Measurements from ENCODE around the gene FLT3LG.
"Not testable (repeated sequence)": the region's sequence is repeated elsewhere in the genome, so short reads cannot be mapped to it uniquely, and the experiment has no call there.

DNA sequence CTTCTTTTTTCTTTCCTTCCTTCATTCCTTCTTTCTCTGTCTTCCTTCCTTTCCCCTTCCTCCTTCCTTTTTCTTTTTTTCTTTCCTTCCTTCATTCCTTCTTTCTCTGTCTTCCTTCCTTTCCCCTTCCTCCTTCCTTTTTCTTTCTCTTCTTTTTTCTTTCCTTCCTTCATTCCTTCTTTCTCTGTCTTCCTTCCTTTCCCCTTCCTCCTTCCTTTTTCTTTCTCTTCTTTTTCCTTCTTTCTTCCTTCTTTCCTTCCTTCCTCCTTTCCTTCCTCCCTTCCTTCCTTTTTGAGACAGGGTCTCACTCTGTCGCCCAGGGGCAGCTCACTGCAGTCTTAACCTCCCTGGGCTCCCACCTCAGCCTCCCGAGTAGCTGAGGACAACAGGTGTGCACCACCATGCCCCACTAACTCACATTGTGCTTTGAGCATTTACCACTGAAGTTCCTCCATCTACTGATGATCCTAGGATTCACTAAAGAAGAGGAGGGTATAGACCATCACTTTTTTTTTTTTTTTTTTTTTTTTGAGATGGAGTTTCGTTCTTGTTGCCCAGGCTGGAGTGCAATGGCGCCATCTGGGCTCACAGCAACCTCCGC is 29.8 kb upstream of the FLT3LG start:
- TF ChIP-seq POLR2A (IDR thresholded peaks at IDR 0.05): not testable (repeated sequence)
- TF ChIP-seq, protein P1, sequence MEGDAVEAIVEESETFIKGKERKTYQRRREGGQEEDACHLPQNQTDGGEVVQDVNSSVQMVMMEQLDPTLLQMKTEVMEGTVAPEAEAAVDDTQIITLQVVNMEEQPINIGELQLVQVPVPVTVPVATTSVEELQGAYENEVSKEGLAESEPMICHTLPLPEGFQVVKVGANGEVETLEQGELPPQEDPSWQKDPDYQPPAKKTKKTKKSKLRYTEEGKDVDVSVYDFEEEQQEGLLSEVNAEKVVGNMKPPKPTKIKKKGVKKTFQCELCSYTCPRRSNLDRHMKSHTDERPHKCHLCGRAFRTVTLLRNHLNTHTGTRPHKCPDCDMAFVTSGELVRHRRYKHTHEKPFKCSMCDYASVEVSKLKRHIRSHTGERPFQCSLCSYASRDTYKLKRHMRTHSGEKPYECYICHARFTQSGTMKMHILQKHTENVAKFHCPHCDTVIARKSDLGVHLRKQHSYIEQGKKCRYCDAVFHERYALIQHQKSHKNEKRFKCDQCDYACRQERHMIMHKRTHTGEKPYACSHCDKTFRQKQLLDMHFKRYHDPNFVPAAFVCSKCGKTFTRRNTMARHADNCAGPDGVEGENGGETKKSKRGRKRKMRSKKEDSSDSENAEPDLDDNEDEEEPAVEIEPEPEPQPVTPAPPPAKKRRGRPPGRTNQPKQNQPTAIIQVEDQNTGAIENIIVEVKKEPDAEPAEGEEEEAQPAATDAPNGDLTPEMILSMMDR (IDR thresholded peaks at IDR 0.05): not testable (repeated sequence)

All from uterus (tissue), 2 donors.